Loucy (cell line): ENCODE data around the gene DCP1B.

Source experiments
- EZH2phosphoT487 ChIP-seq: fragments of 200-600 bp; IDR thresholded peaks from 2 replicates; pipeline ENCODE4 v1.6.1; 2018; ENCODE audit warnings: antibody characterized with exemption, mild to moderate bottlenecking, moderate library complexity, borderline replicate concordance
- TF ChIP-seq, protein P1 (sequence below): fragments of 200-600 bp; sonication (generic); conservative IDR thresholded peaks from 2 replicates; pipeline ENCODE4 v1.5.1; 2014; ENCODE audit warnings: mild to moderate bottlenecking, antibody characterized with exemption, low read length

GRCh38 chr12:1949771-1950470 lies 54.3 kb downstream of the DCP1B start:
- TF ChIP-seq, protein P1, sequence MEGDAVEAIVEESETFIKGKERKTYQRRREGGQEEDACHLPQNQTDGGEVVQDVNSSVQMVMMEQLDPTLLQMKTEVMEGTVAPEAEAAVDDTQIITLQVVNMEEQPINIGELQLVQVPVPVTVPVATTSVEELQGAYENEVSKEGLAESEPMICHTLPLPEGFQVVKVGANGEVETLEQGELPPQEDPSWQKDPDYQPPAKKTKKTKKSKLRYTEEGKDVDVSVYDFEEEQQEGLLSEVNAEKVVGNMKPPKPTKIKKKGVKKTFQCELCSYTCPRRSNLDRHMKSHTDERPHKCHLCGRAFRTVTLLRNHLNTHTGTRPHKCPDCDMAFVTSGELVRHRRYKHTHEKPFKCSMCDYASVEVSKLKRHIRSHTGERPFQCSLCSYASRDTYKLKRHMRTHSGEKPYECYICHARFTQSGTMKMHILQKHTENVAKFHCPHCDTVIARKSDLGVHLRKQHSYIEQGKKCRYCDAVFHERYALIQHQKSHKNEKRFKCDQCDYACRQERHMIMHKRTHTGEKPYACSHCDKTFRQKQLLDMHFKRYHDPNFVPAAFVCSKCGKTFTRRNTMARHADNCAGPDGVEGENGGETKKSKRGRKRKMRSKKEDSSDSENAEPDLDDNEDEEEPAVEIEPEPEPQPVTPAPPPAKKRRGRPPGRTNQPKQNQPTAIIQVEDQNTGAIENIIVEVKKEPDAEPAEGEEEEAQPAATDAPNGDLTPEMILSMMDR: no peak
- no peak for TF ChIP-seq EZH2phosphoT487
